ENCODE measurements around the gene NOP10. TPM values are rescaled to one million over a fixed set of nuclear protein-coding genes. Genes with fewer than 3 reads are reported as not detected.

NOP10 gene
- total RNA-seq, 1 donor from 2014 or later = 137 TPM

DNA sequence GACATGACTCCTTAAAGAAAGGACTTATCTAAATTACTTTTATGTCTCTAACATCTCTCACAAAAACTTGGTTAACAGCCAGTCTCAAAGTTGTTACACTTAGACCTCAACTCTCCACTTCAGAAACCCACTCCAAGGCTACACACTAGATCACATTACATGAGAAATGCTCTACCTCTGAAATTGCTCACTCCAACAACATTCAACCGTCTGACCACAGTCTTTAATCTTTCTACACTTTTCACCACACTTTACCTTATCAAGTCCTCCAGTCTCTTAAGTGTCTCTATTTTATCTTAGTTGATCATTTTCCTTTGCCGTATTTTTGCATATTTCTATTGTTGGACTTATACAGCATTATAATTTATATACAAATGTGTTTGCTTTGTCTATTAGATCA lies 11.1 kb downstream of the NOP10 start:
- no peaks in the 10 kb centered on the region for H3K36me3 Mint-ChIP-seq (ENCODE audit: unreplicated experiment)
- H3K27ac Mint-ChIP-seq (ENCODE audit: unreplicated experiment) = no peak overlapping the region
- H3K9me3 Mint-ChIP-seq (ENCODE audit: unreplicated experiment) = peaks cover 3% of the 10 kb centered on the region
- no peak overlapping the region for H3K4me3 Mint-ChIP-seq (ENCODE audit: unreplicated experiment)
- no peak for DNase-seq
- H3K27me3 Mint-ChIP-seq (ENCODE audit: unreplicated experiment) = peaks cover 2% of the 10 kb centered on the region
- TF ChIP-seq, protein P1, sequence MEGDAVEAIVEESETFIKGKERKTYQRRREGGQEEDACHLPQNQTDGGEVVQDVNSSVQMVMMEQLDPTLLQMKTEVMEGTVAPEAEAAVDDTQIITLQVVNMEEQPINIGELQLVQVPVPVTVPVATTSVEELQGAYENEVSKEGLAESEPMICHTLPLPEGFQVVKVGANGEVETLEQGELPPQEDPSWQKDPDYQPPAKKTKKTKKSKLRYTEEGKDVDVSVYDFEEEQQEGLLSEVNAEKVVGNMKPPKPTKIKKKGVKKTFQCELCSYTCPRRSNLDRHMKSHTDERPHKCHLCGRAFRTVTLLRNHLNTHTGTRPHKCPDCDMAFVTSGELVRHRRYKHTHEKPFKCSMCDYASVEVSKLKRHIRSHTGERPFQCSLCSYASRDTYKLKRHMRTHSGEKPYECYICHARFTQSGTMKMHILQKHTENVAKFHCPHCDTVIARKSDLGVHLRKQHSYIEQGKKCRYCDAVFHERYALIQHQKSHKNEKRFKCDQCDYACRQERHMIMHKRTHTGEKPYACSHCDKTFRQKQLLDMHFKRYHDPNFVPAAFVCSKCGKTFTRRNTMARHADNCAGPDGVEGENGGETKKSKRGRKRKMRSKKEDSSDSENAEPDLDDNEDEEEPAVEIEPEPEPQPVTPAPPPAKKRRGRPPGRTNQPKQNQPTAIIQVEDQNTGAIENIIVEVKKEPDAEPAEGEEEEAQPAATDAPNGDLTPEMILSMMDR (IDR thresholded peaks at IDR 0.05; ENCODE audit: partially characterized antibody, unreplicated experiment) = no peak
- H3K4me1 Mint-ChIP-seq (ENCODE audit: low read depth, unreplicated experiment) = peaks cover 5% of the 10 kb centered on the region

DNA sequence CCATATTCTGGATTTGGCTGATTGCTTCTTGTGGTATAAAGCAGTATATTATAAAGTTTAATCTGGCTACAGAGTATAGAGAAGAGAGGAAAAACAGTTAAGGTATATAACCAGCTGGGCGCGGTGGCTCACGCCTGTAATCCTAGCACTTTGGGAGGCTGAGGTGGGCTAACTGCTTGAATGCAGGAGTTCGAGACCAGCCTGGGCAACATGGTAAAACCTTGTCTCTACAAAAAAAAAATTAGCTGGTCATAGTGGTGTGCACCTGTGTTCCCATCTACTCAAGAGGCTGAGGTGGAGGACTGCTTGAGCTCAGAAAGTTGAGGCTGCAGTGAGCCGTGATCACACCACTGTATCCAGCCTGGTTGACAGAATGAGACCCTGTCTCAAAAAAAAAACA lies 12.7 kb downstream of the NOP10 start:
- H3K4me1 Mint-ChIP-seq (ENCODE audit: low read depth, unreplicated experiment) = no peaks in the 10 kb centered on the region
- H3K27ac Mint-ChIP-seq (ENCODE audit: unreplicated experiment) = no peak overlapping the region
- peaks cover 1% of the 10 kb centered on the region for H3K27me3 Mint-ChIP-seq (ENCODE audit: unreplicated experiment)
- no peaks in the 10 kb centered on the region for H3K36me3 Mint-ChIP-seq (ENCODE audit: unreplicated experiment)
- no peak overlapping the region for H3K4me3 Mint-ChIP-seq (ENCODE audit: unreplicated experiment)
- H3K9me3 Mint-ChIP-seq (ENCODE audit: unreplicated experiment) = no peaks in the 10 kb centered on the region
- DNase-seq = no peak
- TF ChIP-seq, protein P1 (IDR thresholded peaks at IDR 0.05; ENCODE audit: partially characterized antibody, unreplicated experiment) = no peak

DNA sequence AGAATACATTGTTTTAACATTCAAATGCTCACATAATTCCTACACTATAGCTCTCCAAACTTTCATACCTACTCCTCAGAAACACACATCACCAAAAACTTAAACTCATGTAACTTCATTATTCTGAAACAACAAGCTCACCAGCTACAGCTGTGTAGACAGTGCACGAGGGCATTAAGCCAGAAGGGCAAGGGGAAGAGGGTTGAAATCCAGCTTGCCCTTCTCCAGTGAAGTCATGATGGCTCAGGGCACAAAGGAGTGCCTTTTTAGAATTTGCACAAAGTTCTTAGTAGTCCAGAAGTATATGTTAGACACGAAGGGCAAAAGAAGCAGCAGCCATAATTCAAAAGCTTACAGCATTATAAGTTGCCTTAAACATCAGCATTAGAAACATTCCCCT lies 13.9 kb downstream of the NOP10 start:
- no peak for DNase-seq
- TF ChIP-seq, protein P1 (IDR thresholded peaks at IDR 0.05; ENCODE audit: partially characterized antibody, unreplicated experiment) = no peak
- Mint-ChIP-seq H3K27me3 (ENCODE audit: unreplicated experiment) (peaks cover 1% of the 10 kb centered on the region), H3K27ac (ENCODE audit: unreplicated experiment) (no peak overlapping the region), H3K4me1 (ENCODE audit: low read depth, unreplicated experiment) (no peaks in the 10 kb centered on the region), H3K9me3 (ENCODE audit: unreplicated experiment) (no peaks in the 10 kb centered on the region), H3K36me3 (ENCODE audit: unreplicated experiment) (no peaks in the 10 kb centered on the region), H3K4me3 (ENCODE audit: unreplicated experiment) (no peak overlapping the region)

DNA sequence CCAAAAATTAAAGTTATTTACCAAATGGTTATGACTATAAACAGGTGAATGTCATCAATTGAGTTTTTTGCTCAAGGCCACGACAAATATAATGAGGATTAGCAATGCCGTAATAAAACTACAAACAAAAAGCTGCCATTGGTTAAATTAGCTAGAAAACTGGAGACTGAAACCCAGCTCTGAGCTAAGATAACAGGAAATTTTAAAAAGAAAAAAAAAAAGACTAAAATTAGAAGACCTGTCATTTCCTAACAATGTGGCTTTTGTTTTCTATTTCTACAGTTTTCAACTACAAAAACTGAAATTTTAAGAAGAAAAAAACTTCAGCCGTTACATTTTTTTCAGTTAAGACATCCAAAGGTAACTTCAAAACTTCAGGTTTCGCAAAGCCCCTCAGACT lies 15.0 kb downstream of the NOP10 start:
- peaks cover 1% of the 10 kb centered on the region for H3K27me3 Mint-ChIP-seq (ENCODE audit: unreplicated experiment)
- H3K36me3 Mint-ChIP-seq (ENCODE audit: unreplicated experiment) = peaks cover 3% of the 10 kb centered on the region
- H3K9me3 Mint-ChIP-seq (ENCODE audit: unreplicated experiment) = no peaks in the 10 kb centered on the region
- no peak overlapping the region for H3K27ac Mint-ChIP-seq (ENCODE audit: unreplicated experiment)
- no peaks in the 10 kb centered on the region for H3K4me1 Mint-ChIP-seq (ENCODE audit: low read depth, unreplicated experiment)
- H3K4me3 Mint-ChIP-seq (ENCODE audit: unreplicated experiment) = no peak overlapping the region
- TF ChIP-seq, protein P1 (IDR thresholded peaks at IDR 0.05; ENCODE audit: partially characterized antibody, unreplicated experiment) = no peak
- no peak for DNase-seq

DNA sequence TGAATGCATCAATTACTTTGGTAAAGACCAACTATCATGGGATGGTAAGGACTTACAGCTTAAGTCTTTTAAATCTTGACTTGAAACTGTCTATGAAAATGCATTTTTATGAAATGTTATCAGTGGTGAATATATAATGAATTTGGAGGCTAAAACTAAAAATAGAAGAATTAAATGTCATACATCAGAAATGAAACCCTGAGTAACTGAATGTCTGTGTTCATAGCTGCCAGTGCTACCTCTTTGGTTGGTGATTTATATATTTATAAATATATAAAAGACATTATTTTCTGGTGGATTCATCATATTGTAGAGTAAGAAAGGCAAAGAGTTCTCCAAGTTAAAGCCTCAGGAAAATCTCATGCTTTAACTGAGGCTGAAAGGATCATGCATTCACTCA lies 17.6 kb downstream of the NOP10 start:
- Mint-ChIP-seq H3K4me1 (ENCODE audit: low read depth, unreplicated experiment) (no peaks in the 10 kb centered on the region), H3K27me3 (ENCODE audit: unreplicated experiment) (no peaks in the 10 kb centered on the region), H3K9me3 (ENCODE audit: unreplicated experiment) (no peaks in the 10 kb centered on the region), H3K27ac (ENCODE audit: unreplicated experiment) (no peak overlapping the region), H3K4me3 (ENCODE audit: unreplicated experiment) (no peak overlapping the region), H3K36me3 (ENCODE audit: unreplicated experiment) (peaks cover 5% of the 10 kb centered on the region)
- no peak for DNase-seq
- TF ChIP-seq, protein P1 (IDR thresholded peaks at IDR 0.05; ENCODE audit: partially characterized antibody, unreplicated experiment) = no peak

All from glutamatergic neuron (in vitro differentiated cells).